GM23248 (cell line): ENCODE measurements around the gene SHMT2.

Experiments
- EZH2 ChIP-seq: fragments of 200-600 bp; sonication (generic); IDR thresholded peaks from 2 replicates; pipeline ENCODE4 v1.6.1; 2018; ENCODE audit warnings: antibody characterized with exemption, mild to moderate bottlenecking; ENCODE audit not compliant: insufficient read depth, poor library complexity, severe bottlenecking
- EZH2phosphoT487 ChIP-seq: fragments of 200-600 bp; sonication (generic); IDR thresholded peaks from 2 replicates; pipeline ENCODE4 v1.6.1; 2018; ENCODE audit warnings: antibody characterized with exemption, moderate library complexity, mild to moderate bottlenecking, low read depth; ENCODE audit not compliant: insufficient read depth

GRCh38 chr12:57208631-57209282 is 20.8 kb upstream of the SHMT2 start:
- TF ChIP-seq EZH2, result no peak
- TF ChIP-seq EZH2phosphoT487, result no peak
